HG02623 (cell line): ENCODE results near the gene BEST1.
"Not testable (repeated sequence)": the region's sequence is repeated elsewhere in the genome, so short reads cannot be mapped to it uniquely, and the experiment has no call there.

ENCODE experiments used
- ATAC-seq: cut with Tn5 transposase; IDR thresholded peaks from one replicate; pipeline ENCODE4 v1.9.1; 2021; ENCODE audit warnings: moderate library complexity; ENCODE audit not compliant: unreplicated experiment

The BEST1 gene

DNA sequence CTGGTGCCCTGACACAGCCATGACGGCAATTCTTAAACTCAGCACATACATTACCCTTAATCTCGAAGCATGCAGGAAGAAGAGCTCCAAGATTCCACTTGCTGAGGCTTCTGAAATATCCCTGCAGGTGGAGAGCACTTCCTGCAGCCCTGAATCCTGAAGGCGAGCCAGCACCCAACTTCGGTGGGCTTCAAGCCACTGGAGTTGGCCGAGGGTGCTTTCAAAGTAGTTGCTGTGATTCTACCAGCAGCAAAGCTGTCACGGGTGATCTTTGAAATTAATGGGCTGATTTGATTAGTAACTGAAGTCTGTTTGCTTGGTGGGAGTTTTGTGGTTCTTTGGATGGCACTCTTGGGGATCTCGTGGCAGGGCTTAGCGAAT lies 26.3 kb downstream of the BEST1 start:
- no peak for ATAC-seq

DNA sequence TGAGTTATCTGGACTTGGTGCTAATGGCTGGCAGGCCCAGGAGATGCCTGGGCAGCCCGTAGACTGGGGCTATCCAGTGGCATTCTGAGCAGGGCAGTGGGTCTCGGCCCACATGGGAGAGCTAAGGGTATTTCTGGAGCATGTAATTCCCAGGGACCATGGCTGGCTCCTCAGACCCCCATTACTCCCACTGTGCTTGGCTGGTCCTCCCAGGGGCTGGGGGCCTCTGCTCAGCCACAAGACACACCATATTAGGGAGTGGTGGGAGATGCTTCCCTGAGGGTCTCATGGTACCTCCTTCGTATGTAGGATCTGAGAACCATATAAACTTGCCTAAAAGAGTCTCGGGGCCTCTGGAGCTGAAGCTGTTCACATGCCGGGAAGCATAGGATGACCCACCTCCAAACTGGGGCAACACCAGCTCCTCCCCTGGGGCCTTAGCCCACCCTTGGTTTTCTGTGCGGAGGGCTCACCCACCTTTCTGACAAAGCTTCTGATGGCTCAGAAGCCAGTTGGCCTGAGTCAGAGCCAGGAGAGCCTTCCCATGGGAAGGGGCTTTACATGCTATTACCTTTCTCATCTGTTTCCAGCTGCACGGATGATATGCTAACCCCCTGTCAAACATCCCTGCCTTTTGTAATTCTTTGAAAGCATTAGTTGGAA lies 26.8 kb downstream of the BEST1 start:
- no peak for ATAC-seq

DNA sequence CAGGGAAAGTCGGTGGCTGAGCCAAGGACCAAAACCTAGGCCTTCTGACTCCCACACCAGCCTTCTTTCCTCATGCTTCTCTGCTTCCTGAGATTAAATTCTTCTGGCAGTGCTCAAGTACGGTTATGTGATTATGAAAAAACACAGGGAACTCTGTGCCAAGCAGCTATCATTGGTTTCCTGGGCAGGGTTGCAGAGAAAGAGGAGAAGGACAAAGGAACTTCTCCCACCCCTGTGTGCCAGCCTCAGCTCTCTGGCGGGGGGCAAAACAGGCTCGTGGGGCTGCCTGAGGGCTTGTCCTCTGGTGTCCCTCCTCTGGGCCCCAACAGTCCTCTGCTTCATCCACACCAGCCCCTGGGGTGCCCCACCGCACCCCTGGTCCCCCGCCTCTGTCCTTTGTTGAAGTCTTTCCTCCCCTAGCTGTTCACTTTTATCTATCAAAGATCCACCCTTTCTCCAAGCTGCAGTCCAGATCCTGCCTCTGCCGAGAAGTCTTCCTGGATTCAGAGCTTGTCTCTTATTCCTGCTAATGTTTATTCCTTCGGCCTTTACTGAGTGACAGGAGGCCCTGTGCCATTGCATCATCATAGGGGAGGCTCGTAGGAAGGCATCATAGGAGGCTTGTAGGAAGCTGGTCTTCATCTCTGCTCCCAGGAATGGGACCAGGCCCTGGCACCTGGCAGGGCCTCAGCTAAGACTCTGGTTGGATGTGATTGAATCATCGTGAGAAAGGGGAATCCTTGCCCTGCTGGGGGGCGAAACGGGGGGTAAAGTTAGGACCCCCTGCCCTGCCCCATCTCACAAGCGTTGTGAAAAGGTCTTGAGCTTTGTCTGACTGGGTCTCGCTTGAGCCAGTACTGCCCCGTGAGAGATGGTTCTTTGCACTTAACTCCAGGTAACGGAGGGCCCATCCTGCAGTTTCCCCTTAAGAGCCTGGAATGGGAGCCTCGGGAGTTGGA lies 28.8 kb downstream of the BEST1 start:
- no peak for ATAC-seq

DNA sequence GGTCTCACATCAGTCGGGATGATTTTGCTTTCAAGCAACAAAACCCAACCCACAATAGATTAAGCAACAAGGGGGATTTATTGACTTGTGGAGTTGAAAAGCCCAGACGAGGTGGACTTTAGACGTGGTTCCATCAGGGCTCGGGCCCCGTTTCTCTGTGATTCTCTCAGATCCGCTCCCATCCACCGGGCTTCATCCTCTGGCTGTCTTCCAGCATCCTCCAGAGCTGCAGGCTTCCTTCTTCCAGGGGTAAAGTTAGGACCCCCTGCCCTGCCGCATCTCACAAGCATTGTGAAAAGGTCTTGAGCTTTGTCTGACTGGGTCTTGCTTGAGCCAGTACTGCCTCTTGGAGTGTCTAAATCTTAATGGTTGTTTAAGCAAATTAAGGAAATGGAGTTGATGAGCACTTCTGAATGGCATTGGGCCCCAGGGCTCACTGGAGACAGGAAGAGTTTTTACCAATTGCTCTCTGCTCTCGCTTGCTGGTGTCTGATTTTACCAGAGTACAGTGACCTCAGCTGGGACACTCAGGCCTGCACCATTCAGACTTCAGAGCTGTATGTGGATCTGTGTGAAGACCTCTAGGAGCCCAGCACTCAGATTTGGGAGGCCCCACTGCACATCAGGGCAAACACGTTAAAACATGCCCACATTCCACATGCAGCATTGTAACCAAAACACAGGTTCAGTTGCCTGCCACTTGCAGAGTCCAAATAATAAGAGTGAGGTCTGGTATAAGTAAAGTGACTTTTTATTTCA lies 30.8 kb downstream of the BEST1 start:
- no peak for ATAC-seq

DNA sequence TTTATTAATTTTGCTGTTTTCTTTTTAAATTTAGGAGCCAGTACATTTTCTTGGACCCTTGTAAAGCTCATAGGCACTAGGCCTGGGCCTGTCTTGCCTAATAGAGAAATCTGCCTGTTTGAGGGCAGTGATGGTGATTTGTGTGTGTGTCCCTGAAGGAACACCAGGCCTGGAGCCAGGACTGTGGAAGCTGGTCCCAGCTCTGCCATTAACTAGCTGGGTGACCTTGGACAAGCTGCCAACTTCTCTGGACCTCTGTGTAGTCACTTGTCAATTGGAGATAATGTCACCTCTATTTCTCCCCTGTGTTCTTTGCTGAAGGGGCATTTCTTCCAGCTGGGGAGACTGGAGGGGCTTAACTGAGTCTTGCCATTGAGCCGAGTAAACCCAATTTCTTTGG lies 33.3 kb downstream of the BEST1 start:
- no peak for ATAC-seq

DNA sequence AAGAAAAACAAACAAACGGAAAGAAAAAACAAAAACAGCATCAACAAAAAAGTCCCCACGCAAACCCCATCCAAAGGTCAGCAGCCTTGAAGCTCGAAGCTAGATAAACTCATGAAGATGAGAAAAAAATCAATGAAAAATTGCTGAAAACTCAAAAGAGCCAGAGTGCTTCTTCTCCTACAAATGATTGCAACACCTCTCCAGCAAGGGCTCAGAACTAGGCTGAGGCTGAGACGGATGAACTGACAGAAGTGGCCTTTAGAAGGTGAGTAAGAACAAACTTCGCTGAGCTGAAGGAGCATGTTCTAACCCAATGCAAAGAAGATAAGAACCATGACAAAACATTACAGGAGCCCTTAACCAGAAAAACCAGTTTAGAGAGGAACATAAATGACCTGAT lies 35.7 kb downstream of the BEST1 start:
- ATAC-seq = no peak

DNA sequence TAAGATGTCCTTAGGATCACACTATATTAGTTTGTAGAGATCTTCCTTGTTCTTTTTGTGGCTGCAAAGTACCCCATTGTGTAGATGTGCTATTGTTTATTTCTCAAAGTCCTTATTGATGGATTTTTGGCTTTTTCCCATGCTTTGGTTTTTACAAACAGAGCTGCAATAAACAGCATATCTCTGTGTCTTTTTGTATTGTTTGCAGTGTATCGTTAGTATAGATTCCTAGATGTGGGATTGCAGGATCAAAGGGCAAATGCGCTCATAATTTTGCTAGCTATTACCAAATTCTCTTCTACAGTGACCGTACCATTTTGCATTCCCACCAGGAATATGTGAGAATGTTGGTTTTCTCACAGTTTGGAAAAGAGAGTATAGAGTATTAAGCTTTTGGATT lies 44.8 kb downstream of the BEST1 start:
- no peak for ATAC-seq

DNA sequence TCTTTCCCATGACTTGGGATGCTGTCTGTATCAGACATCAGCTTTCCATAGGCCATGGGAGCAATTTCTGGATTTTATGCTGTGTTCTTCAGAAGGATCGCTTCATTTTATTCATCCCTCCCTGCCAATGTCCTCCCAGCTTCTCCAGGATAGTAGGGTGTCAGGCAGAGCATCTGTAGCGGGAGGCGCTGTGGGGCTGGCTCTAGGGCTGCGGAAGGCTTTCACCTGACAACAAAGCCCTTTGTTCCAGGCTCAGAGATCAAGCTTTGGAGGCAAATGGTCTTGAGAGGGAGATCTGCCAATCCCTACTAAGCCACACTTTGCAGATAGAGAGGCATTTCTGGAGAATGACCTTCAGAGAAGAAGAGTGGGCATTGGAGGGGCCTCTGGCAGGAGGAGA lies 46.8 kb downstream of the BEST1 start:
- ATAC-seq = no peak

DNA sequence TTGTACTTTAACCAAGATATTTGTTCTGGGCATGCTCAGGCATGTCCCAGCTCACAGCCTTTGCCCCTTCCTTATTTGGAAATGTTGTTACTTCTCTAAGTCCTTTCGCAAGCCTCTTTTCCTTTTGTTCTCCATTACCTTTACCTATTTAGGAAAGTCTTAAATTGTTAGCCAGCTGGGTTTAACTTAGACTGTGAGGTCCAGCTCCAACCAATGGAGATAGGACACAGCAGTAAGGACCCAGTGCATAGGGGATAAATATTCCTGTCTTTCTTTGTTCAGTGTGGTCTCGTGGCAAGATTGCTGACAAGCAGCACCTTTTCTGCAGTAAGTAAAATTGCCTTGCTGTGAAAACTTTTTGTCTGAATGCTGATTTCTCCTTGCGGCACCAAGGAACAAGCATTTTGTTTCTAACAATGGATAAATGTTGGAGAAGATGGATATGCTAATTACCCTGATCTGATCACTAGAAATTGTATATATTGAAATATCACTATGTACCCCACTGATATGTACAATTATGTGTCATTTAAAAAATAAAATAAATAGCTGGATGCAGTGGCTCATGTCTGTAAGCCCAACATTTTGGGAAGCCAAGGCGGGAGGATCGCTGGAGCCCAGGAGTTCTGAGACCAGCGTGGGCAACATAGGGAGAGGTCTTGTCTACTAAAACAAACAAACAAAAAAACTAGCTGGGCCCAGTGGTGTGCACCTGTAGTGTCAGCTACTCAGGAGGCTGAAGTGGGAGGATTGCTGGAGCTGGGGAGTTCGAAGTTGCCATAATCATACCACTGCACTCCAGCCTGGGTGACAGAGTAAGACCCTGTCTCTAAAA lies 49.2 kb downstream of the BEST1 start:
- ATAC-seq = no peak

DNA sequence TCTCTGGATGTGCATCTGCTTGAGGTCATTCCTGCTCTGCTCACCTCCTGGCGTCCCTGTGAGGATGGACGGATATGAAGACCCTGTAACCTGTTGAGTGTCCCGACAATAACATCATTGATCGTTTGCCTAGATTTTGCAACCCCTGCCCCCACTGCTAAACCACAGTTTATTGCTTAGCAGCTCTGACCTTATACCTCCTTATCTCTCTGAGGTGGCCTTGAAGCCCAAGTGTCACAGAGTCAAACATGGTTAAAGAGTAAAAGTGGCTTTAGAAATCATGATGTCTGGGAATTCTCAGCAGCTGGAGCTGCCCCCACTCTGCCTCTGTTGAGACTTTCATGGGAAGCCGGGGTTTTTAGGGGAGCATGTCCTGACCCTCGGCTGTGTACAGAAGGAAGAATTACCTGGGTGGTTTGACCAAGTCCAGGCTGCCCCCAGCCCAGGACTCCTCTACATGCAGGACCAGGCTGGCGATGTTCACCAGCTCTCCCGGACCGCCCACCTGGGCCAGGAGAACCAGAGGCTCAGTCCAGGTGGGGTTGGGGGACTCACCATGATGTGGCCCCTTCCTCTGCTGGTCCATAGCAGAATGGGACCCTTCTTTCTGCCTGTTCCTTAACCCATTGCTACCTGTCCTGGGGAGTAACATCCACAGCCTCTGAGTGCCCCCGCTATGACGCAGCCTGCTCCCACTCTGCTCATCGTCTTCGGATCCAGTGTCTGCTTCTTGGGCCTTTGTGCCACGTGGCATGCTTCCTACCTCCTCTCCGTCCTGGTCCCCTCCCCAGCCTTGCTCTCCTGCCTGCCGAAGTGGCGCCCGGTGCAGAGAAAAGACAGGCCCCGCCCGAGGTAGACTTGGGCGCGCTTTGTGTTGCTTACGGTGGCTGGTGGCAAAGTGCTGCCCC lies 50.6 kb downstream of the BEST1 start:
- ATAC-seq = no peak

DNA sequence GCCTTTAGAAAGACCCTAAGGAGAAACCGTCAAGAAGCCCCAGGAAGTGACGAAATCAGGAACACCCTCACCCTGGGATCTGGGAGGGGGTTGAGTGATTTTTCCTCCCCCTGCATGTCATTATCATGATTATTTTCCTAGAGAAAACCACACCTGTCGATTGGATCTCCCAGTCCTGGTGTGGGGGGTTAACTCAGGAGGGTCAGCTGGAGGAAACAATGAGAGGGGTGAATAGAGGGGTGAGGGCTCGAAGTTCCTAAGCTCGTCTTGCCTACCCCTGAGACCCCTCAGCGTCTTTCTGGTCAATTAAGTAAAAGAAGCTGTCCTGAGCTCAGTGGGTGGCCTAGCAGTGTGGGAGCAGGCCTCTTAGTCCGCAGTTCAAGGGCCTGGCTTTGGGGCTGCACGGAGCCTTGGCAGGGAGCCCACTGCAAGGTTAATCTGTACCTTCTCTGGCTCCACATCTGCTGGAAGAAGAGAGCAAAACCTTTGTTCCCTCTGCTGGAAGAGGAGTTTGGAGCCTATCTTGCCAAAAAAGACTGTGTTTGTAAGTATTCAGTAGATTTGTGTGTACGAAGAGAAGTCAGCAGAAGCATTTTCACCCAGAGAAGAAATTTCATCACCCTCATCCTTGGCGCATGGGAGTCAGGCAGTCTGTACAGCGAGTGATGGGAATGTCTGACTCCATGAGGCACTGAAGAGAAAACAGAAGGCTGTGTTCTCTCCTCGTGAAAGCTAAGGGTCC lies 51.5 kb downstream of the BEST1 start:
- no peak for ATAC-seq

DNA sequence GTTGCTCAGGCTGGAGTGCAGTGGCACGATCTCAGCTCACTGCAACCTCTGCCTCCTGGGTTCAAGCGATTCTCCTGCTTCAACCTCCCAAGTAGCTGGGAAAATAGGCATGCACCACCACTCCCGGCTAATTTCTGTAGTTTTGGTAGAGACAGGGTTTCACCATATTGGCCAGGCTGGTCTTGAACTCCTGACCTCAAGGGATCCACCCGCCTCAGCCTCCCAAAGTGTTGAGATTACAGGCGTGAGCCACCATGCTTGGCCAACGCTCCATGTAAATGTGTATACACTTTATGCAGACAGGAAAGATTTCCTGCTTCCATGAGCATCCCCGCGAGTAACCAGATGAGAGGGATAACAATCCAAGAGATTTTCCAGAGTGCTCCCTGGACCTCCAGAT lies 52.1 kb downstream of the BEST1 start:
- ATAC-seq = not testable (repeated sequence)

DNA sequence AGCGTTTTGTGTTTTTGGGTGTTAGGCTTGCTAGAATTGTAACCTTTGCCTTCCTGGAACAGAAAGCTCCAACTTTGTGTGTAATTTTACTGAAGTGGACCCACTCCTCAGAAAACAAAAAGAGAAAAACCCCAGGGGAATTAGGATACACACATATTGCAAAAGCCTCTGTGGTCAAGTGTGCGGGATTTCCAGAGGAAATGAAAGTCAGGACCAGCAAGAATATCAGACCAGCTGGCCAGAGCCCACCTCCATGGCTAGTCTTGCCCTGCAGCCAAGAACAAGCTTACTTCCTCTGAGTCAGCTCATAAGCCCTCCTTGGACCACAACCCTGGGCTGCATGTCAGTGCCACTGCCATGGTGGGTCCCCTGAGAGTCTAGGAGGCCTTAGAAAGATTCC lies 54.3 kb downstream of the BEST1 start:
- no peak for ATAC-seq

DNA sequence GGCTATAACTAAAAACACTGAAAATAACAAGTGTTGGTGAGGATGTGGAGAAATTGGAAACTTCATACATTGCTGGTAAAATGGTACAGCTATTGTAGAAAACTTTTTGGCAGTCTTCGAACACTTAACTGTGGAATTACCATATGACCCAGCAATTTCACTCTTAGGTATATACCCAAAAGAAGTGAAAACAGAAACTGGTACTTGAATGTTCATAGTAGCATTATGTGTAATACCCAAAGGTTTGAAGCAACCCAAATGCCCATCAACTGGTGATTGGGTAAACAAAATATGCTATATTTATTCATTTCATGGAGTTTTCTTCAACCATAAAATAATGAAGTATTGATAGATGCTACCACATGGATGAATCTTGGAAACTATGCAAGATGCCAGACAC lies 58.0 kb downstream of the BEST1 start:
- ATAC-seq = no peak

DNA sequence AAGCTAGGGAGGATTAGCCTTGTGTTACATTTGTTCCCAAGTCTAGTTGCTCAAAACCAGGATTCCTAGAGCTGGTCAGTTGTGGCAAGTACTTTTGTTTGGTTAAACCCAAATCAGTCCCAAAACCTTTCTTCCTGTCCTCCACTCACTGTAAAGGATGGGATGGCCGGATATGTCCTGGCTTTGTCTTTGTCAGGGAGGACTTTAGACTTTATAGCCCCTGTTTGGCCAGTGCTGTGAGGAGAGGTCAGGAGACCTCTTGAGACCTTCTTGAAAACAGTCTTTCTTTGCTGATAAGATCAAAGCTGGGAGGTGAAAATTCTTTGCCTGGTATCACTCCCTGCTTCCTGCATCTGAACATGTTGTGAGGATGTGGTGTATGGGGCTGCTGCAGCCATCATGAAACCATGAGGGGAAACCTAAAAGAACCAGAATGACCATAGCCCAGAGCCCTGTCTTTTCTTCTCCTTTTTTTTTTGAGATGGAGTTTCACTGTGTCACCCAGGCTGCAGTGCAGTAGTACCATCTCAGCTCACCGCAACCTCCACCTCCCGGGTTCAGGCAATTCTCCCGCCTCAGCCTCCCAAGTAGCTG lies 60.9 kb downstream of the BEST1 start:
- no peak for ATAC-seq

DNA sequence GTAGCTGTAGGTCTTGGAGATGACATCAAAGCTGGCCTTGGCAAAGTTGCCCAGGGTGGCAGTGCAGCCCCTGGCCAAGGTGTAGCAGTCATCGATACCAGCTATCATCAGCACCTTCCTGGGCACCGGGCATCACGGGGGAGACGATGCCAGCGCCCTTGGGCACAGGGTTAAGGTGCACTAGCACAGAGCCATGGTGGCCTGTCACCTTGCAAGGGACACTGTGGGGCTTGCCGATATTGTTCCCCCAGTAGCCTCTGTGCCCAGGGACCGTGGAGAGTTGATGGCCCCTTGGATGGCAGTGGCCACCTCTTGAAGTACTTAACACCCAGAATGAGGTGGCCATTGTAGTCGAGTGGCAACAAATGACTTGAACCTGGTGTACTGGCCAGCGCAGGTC lies 61.7 kb downstream of the BEST1 start:
- no peak for ATAC-seq

DNA sequence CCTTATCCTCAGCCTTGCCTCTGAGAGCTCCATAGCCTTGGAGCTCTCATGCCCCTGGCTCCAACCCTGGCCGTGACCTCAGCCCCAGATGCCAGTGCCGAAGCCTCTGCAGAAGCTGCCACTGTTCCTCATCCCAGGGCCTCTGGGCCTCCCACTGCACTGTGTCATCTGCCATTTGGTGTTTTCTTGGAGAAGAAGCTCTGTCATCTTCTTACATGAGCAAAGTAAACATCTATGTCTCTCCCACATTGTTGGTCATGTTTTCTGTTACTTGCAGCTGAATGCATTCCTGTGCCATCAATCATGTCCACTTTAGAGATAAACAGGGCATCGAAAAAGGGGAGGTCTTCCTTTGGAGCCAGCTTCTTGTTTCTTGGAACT lies 62.3 kb downstream of the BEST1 start:
- no peak for ATAC-seq

DNA sequence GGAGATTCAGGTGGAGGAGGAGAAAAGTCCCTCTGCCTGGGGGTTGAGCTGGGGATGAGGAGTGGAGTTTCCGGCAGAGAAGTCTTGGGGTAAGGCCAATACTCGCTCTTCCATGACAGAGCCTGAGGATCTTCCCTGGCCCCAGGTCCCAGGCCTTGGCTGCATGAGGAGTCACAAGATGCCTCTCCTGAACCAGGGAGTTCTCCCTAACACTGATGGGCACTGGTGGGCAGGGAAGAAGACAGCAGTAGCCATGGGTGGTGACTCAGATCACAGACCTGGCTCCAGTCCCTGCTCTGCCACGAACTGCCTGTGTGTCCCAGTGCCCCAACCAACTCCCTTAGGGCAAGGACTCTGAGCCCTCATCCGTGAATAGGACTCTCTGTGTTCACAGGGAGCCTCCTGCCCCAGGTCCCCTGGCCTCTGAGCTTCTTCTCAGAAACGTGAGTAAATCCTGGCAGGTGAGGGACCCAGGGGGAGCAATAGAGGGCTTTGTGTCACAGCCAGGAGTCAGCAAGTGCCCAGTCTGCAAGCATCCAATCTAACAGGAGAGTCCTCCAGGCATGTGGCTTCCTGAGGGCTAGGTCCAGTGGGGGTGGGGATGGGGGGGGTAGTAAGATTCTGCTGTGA lies 62.8 kb downstream of the BEST1 start:
- no peak for ATAC-seq
